SK-N-SH (cell line): ENCODE measurements around the gene NOD2.

Experiments used
- CTCF ChIP-seq: fragments of 200-600 bp; sonication (generic); IDR thresholded peaks from 2 replicates; pipeline ENCODE4 v1.6.1; 2017; ENCODE audit warnings: antibody characterized with exemption, mild to moderate bottlenecking, moderate library complexity
- FOXM1 ChIP-seq: IDR thresholded peaks from 2 replicates; pipeline ENCODE4 v1.4.0; 2012; ENCODE audit warnings: low read depth, mild to moderate bottlenecking
- IRF3 ChIP-seq: fragments of 150-350 bp; IDR thresholded peaks from 2 replicates; pipeline ENCODE4 v1.6.1; 2016; ENCODE audit warnings: mild to moderate bottlenecking, low read depth, low read length
- MAX ChIP-seq: IDR thresholded peaks from 2 replicates; pipeline ENCODE4 v1.4.0; 2012; ENCODE audit warnings: low read depth
- MEF2A ChIP-seq: IDR thresholded peaks from 2 replicates; pipeline ENCODE4 v1.4.0; 2012; ENCODE audit warnings: low read depth, borderline replicate concordance
- NRF1 ChIP-seq: IDR thresholded peaks from 2 replicates; pipeline ENCODE4 v1.6.1; 2012; ENCODE audit warnings: low read depth, mild to moderate bottlenecking, low read length
- POLR2AphosphoS5 ChIP-seq: IDR thresholded peaks from 2 replicates; pipeline ENCODE4 v1.6.1; 2012; ENCODE audit warnings: low read depth, low read length
- REST ChIP-seq: IDR thresholded peaks from 2 replicates; pipeline ENCODE4 v1.6.1; 2012; ENCODE audit warnings: mild to moderate bottlenecking, low read depth, low read length, moderate library complexity
- ZBTB33 ChIP-seq: IDR thresholded peaks from 2 replicates; pipeline ENCODE4 v1.4.0; 2012; ENCODE audit warnings: low read depth, borderline replicate concordance

GRCh38 chr16:50709980-50710379, 16.6 kb downstream of the NOD2 start:
- no peak for TF ChIP-seq NRF1
- TF ChIP-seq CTCF = no peak
- TF ChIP-seq MEF2A = no peak
- no peak for TF ChIP-seq ZBTB33
- TF ChIP-seq POLR2AphosphoS5 = no peak
- no peak for TF ChIP-seq MAX
- no peak for TF ChIP-seq IRF3
- no peak for TF ChIP-seq REST
- no peak for TF ChIP-seq FOXM1
